Measurements from ENCODE around the gene TTLL9. TPM values are rescaled to one million over a fixed set of nuclear protein-coding genes. Genes with fewer than 3 reads are reported as not detected.

The TTLL9 gene
- total RNA-seq, result 0.52 to 0.86 TPM (median 0.67 TPM) in 3 replicates

DNA sequence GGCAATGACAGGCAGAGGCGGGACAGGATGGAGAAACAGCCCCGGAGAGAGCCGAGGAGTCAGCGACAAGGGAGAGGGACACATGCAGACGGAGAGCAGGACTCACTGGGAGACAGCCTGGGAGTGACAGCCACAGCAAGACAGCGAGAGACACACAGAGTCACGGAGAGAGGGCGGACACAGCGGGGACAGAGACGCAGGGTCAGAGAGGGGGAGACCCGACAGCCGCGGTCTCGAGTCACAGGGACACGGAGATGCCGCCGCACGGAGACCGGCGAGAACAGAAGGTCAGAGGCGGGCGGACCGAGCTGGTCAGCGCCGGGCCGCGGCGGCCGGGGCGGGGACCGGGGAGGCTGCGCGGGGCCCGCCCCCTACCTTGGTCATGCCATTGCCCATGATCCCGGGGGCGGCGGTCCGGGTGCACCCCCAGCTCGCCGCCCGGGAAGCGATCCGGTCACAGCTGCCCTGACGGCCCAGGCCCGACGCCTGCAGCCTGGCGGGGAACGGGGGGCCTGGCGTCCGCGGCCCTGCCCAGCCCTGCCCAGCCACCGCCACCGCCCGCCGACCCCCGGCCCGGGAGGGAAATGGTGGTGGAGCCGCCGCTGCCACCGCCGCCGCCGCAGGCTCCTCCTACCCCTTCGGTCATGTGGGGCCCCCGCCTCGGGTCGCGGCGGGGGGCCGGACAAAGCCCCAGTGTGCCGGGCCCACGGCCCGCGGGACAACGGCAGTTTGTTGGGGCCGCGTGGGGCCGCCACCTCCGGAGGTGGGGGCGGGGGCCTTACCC, at the start of gene TTLL9, which contains the start of gene DUSP15:
Gene TTLL9 (plus strand): TSS at position 693 of the 784 bp plus-strand sequence. CDS start 493 bp downstream, outside the sequence.
Gene DUSP15 (minus strand): TSS at position 586 of the 784 bp plus-strand sequence. CDS start 190 bp downstream, at position 396.
- Mint-ChIP-seq H3K36me3 (no peaks in the 10 kb centered on the region), H3K27ac (peak within 1 kb of the TSS; percentile 81), H3K27me3 (ENCODE audit: low read depth) (peaks cover 62% of the 10 kb centered on the region), H3K4me3 (peak within 1 kb of the TSS; percentile 91), H3K9me3 (no peaks in the 10 kb centered on the region), H3K4me1 (peaks cover 12% of the 10 kb centered on the region)
- peak in 1 of 2 experiments; percentile 62 for DNase-seq (ENCODE audit: low spot score in 2 of 2, unreplicated experiment in 2 of 2)
- no peak for TF ChIP-seq CTCF (IDR thresholded peaks at IDR 0.05; ENCODE audit: unreplicated experiment)

GRCh38 chr20:31821427-31821826, 49.0 kb upstream of the TTLL9 start:
- no peak overlapping the region for H3K27ac Mint-ChIP-seq
- no peaks in the 10 kb centered on the region for H3K36me3 Mint-ChIP-seq
- no peaks in the 10 kb centered on the region for H3K9me3 Mint-ChIP-seq
- TF ChIP-seq CTCF (IDR thresholded peaks at IDR 0.05; ENCODE audit: unreplicated experiment), result no peak
- peaks cover 6% of the 10 kb centered on the region for H3K4me1 Mint-ChIP-seq
- H3K27me3 Mint-ChIP-seq (ENCODE audit: low read depth), result no peaks in the 10 kb centered on the region
- no peak overlapping the region for H3K4me3 Mint-ChIP-seq
- no peak for DNase-seq (ENCODE audit: low spot score in 2 of 2, unreplicated experiment in 2 of 2)

GRCh38 chr20:31822421-31823330, 47.8 kb upstream of the TTLL9 start:
- Mint-ChIP-seq H3K27ac (no peak overlapping the region), H3K27me3 (ENCODE audit: low read depth) (no peaks in the 10 kb centered on the region), H3K36me3 (no peaks in the 10 kb centered on the region), H3K4me1 (peaks cover 6% of the 10 kb centered on the region), H3K9me3 (no peaks in the 10 kb centered on the region), H3K4me3 (no peak overlapping the region)
- DNase-seq (ENCODE audit: low spot score in 2 of 2, unreplicated experiment in 2 of 2), result peak; percentile 81 to 95
- peak; percentile 100 for TF ChIP-seq CTCF (IDR thresholded peaks at IDR 0.05; ENCODE audit: unreplicated experiment)

DNA sequence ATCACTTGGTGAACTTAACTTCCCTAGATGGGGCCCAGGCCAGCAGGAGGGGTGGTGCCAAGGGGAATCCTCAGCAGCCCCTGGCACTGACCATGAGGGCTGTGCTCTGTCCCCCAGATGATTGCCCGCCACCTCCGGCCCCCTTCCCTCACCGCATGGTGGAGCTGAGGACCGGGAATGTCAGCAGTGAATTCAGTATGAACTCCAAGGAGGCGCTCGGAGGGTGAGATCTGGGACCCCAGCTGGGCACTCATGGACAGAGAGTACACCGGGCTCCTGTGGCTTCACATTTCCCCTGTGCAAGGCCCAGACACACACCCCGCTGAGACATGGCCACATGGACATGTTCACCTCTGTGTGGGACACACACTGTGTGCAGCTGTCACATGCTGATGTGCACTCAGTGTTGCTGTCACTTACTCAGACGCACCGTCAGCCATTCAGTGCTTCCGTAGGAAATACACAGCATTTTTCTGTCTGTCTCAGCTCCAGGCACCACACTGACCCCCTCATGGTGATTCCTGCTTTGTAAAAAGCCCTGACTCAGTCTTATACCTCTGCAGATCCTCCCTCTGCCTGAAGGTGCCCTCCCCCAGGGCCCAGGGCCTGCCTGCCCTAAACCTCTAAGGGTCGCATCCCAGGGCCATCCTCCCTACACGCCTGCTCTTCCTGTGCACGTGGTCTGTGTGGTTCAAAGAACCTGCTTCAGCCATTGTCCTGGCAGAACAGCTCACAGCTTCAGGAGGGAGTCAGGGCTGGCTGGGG, 46.9 kb upstream of the TTLL9 start:
- Mint-ChIP-seq H3K27ac (no peak overlapping the region), H3K4me3 (no peak overlapping the region)
- no peak for DNase-seq (ENCODE audit: low spot score in 2 of 2, unreplicated experiment in 2 of 2)

More for the DNA sequence above, 46.9 kb upstream of the TTLL9 start:
- Mint-ChIP-seq H3K36me3 (no peaks in the 10 kb centered on the region), H3K27me3 (ENCODE audit: low read depth) (no peaks in the 10 kb centered on the region), H3K9me3 (no peaks in the 10 kb centered on the region), H3K4me1 (peaks cover 6% of the 10 kb centered on the region)
- no peak for TF ChIP-seq CTCF (IDR thresholded peaks at IDR 0.05; ENCODE audit: unreplicated experiment)

All from mesothelial cell of epicardium (in vitro differentiated cells).